Neural progenitor cell (in vitro differentiated cells): Measurements from ENCODE around the gene POR. TPM values are rescaled to one million over a fixed set of nuclear protein-coding genes. Genes with fewer than 3 reads are reported as not detected.

Source experiments
- DNase-seq: peaks from one replicate; pipeline ENCODE4 v3.0.0-alpha.2; 2016; ENCODE audit warnings: low spot score
- H2AFZ ChIP-seq: fragments of 200-600 bp; sonication (generic); replicated peaks from 2 replicates; pipeline ENCODE4 v1.6.1; 2016; ENCODE audit warnings: antibody characterized with exemption
- H3F3A ChIP-seq: fragments of 200-600 bp; sonication (generic); 2 replicates; pipeline ENCODE4 v1.6.1; 2016; ENCODE audit warnings: antibody characterized with exemption, low read depth
- H3K27ac ChIP-seq: fragments of 200-600 bp; sonication (generic); 2 replicates; pipeline ENCODE4 v1.5.1; 2016; ENCODE audit warnings: mild to moderate bottlenecking
- H3K27me3 ChIP-seq: fragments of 200-600 bp; sonication (generic); 2 replicates; pipeline ENCODE4 v1.6.1; 2016; ENCODE audit warnings: mild to moderate bottlenecking, moderate library complexity
- H3K36me3 ChIP-seq: fragments of 200-600 bp; sonication (generic); 2 replicates; pipeline ENCODE4 v1.5.1; 2016
- H3K4me1 ChIP-seq: fragments of 200-600 bp; sonication (generic); 2 replicates; pipeline ENCODE4 v1.6.1; 2016; ENCODE audit warnings: mixed run types
- H3K4me2 ChIP-seq: fragments of 200-600 bp; sonication (generic); 2 replicates; pipeline ENCODE4 v1.6.1; 2016
- H3K4me3 ChIP-seq: fragments of 200-600 bp; sonication (generic); 2 replicates; pipeline ENCODE4 v1.5.1; 2016
- H3K79me2 ChIP-seq: fragments of 200-600 bp; sonication (generic); 2 replicates; pipeline ENCODE4 v1.6.1; 2016; ENCODE audit warnings: low read depth
- H3K9ac ChIP-seq: fragments of 200-600 bp; sonication (generic); 2 replicates; pipeline ENCODE4 v1.6.1; 2016
- H3K9me3 ChIP-seq: fragments of 200-600 bp; sonication (generic); 2 replicates; pipeline ENCODE4 v1.5.1; 2016; ENCODE audit warnings: low read depth
- H4K20me1 ChIP-seq: fragments of 200-600 bp; sonication (generic); 2 replicates; pipeline ENCODE4 v1.6.1; 2016; ENCODE audit warnings: low read depth
- H3K27ac Mint-ChIP-seq: 3 replicates; pipeline ENCODE4 v1.8.0; 2021; ENCODE audit warnings: mixed read lengths
- H3K27me3 Mint-ChIP-seq: 2 replicates; pipeline ENCODE4 v1.8.0; 2022; ENCODE audit warnings: low read depth, mild to moderate bottlenecking, inconsistent platforms, moderate library complexity, mixed read lengths; ENCODE audit not compliant: insufficient read depth
- H3K36me3 Mint-ChIP-seq: 3 replicates; pipeline ENCODE4 v1.8.0; 2021; ENCODE audit warnings: mixed read lengths
- H3K4me1 Mint-ChIP-seq: 3 replicates; pipeline ENCODE4 v1.8.0; 2021; ENCODE audit warnings: mixed read lengths
- H3K4me3 Mint-ChIP-seq: 3 replicates; pipeline ENCODE4 v1.8.0; 2021; ENCODE audit warnings: mild to moderate bottlenecking, moderate library complexity, mixed read lengths
- H3K9me3 Mint-ChIP-seq: 3 replicates; pipeline ENCODE4 v1.8.0; 2020; ENCODE audit warnings: mixed read lengths
- EZH2 ChIP-seq: fragments of 200-600 bp; sonication (generic); IDR thresholded peaks from 2 replicates; pipeline ENCODE4 v1.6.1; 2017; ENCODE audit warnings: antibody characterized with exemption, mild to moderate bottlenecking, moderate library complexity
- EZH2phosphoT487 ChIP-seq: fragments of 200-600 bp; sonication (generic); IDR thresholded peaks from 2 replicates; pipeline ENCODE4 v1.6.1; 2017; ENCODE audit warnings: antibody characterized with exemption
- total RNA-seq: library from RNA; depleted of rRNA; stranded (reverse); fragments of >200 nt; gene quantifications from 2 replicates; pipeline ENCODE4 v1.2.3, GENCODE V29; 2015; ENCODE audit warnings: low replicate concordance
- TF ChIP-seq, protein P1 (sequence below): fragments of 200-600 bp; sonication (generic); IDR thresholded peaks from 2 replicates; pipeline ENCODE4 v1.5.1; 2017; ENCODE audit warnings: antibody characterized with exemption, mild to moderate bottlenecking

Gene POR
- total RNA-seq, 1 donor from 2014 or later: 38.6 TPM

DNA sequence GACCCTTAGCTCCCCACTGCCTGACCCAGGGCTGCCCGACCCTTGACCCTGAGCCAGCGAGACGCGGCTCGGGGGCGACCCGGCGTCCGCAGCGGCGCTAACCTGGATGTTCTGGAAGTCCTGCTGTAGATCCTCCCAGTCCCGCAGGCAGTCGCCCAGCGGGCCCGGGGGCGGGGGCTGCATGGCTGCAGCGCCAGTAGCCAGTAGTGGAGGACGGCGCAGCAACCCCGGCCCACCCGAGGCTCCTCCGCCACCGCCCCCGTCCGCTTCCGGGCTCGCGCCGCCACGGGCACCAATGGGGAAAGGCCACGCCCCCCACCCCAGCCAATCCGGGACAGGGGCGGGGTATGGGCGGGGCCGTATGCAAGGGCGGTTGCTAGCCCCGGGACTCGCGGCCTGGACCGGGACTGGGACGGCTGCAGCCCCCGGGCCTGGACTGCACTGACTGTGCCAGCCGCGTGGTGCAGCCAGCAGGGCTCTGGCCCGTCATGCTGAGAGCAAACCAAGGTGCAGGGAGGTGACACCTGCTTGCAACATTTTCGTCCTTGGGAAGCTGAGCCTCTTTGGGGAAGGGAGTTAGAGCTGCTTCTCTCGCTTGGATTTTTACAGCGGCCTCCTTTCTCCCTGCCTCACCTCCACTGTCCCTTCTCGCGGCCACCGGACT lies 79.6 kb downstream of the POR start, which contains the start of gene TMEM120A:
Gene TMEM120A, minus strand, starts transcription at position 208 of the 664 bp plus-strand sequence. Its CDS starts 25 bp downstream, at position 183.
- Histone ChIP-seq H4K20me1 (peaks cover 6% of the 10 kb centered on the region), H3K27ac (peak within 1 kb of the TSS; percentile 35), H3K9ac (no peak within 1 kb of the TSS), H3K4me3 (peak within 1 kb of the TSS; percentile 68), H3K4me1 (peaks cover 22% of the 10 kb centered on the region), H3F3A (peaks cover 28% of the 10 kb centered on the region), H3K27me3 (no peaks in the 10 kb centered on the region), H3K9me3 (no peaks in the 10 kb centered on the region), H3K36me3 (no peaks in the 10 kb centered on the region), H3K79me2 (no peaks in the 10 kb centered on the region), H3K4me2 (peak within 1 kb of the TSS; percentile 92), H2AFZ (peak within 1 kb of the TSS; percentile 33)
- peaks cover 31% of the 10 kb centered on the region for H3K4me1 Mint-ChIP-seq
- DNase-seq: peak; percentile 98
- TF ChIP-seq, protein P1, sequence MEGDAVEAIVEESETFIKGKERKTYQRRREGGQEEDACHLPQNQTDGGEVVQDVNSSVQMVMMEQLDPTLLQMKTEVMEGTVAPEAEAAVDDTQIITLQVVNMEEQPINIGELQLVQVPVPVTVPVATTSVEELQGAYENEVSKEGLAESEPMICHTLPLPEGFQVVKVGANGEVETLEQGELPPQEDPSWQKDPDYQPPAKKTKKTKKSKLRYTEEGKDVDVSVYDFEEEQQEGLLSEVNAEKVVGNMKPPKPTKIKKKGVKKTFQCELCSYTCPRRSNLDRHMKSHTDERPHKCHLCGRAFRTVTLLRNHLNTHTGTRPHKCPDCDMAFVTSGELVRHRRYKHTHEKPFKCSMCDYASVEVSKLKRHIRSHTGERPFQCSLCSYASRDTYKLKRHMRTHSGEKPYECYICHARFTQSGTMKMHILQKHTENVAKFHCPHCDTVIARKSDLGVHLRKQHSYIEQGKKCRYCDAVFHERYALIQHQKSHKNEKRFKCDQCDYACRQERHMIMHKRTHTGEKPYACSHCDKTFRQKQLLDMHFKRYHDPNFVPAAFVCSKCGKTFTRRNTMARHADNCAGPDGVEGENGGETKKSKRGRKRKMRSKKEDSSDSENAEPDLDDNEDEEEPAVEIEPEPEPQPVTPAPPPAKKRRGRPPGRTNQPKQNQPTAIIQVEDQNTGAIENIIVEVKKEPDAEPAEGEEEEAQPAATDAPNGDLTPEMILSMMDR: peak; percentile 14
- no peak for TF ChIP-seq EZH2
- peaks cover 2% of the 10 kb centered on the region for H3K9me3 Mint-ChIP-seq
- peaks cover 19% of the 10 kb centered on the region for H3K27me3 Mint-ChIP-seq
- peak within 1 kb of the TSS; percentile 66 for H3K27ac Mint-ChIP-seq
- H3K36me3 Mint-ChIP-seq: peaks cover 27% of the 10 kb centered on the region
- H3K4me3 Mint-ChIP-seq: peak within 1 kb of the TSS; percentile 84

DNA sequence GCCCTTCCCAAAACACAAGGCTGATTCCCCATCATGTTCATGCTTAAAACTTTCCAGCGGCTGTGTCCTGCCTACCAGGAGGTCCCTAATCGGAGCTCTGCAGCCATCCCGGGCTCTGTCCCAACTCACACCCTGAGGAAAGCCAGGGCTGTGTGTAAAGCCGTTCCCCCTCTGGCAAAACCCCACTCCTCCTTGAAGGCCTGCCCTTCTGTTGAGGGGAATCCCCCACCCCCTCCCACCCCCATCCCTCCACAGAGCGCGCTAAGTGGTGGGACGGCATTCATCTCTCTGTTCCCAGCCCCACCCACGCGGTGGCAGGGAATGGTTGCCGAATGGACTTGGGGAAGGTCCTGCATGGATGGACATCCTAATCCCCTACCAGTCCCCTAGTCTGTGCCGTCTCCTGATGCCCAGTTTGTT lies 80.1 kb downstream of the POR start:
- H3K36me3 Mint-ChIP-seq: peaks cover 24% of the 10 kb centered on the region
- H3K27ac ChIP-seq: peak overlapping the region; percentile 35
- TF ChIP-seq, protein P1: no peak
- TF ChIP-seq EZH2: no peak
- no peak for TF ChIP-seq EZH2phosphoT487

DNA sequence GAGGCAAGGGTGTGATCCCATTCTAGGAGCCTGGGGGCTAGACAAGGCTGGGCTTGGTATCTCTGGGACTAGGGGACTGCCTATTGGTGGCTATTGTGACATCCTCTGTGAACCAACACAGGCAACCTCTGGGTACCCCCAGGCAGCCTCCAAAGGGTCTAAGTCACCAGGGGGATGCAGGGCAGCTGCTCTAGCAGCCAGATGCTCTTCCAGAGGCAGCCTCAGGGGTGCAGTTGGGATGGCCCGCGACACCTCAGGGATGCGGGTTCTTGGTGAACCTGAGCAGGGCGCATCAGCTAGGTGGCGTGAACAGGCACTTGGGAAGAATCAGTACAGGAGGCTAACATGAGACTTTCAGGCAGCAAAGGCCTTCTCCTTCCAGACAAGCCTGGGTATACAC lies 81.0 kb downstream of the POR start:
- peaks cover 6% of the 10 kb centered on the region for H4K20me1 ChIP-seq
- peaks cover 24% of the 10 kb centered on the region for H3K36me3 Mint-ChIP-seq
- peaks cover 25% of the 10 kb centered on the region for H3F3A ChIP-seq
- no peak overlapping the region for H2AFZ ChIP-seq
- peaks cover 16% of the 10 kb centered on the region for H3K4me1 ChIP-seq
- peak overlapping the region; percentile 72 for H3K4me3 Mint-ChIP-seq
- H3K27me3 Mint-ChIP-seq: peaks cover 8% of the 10 kb centered on the region
- H3K9ac ChIP-seq: no peak overlapping the region
- DNase-seq: no peak
- peaks cover 18% of the 10 kb centered on the region for H3K4me1 Mint-ChIP-seq
- H3K9me3 Mint-ChIP-seq: peaks cover 2% of the 10 kb centered on the region
- H3K79me2 ChIP-seq: no peaks in the 10 kb centered on the region
- no peaks in the 10 kb centered on the region for H3K27me3 ChIP-seq
- no peak overlapping the region for H3K4me2 ChIP-seq
- H3K36me3 ChIP-seq: no peaks in the 10 kb centered on the region
- H3K4me3 ChIP-seq: no peak overlapping the region
- H3K27ac Mint-ChIP-seq: no peak overlapping the region
- H3K9me3 ChIP-seq: no peaks in the 10 kb centered on the region
- H3K27ac ChIP-seq: no peak overlapping the region
- TF ChIP-seq, protein P1: no peak
- TF ChIP-seq EZH2 (no peak), EZH2phosphoT487 (no peak)

More for the DNA sequence above, 80.1 kb downstream of the POR start:
- H3K9me3 Mint-ChIP-seq: peaks cover 2% of the 10 kb centered on the region
- H3K4me3 Mint-ChIP-seq: peak overlapping the region; percentile 84
- peaks cover 26% of the 10 kb centered on the region for H3K4me1 Mint-ChIP-seq
- H3K27me3 Mint-ChIP-seq: peaks cover 15% of the 10 kb centered on the region
- peak overlapping the region; percentile 66 for H3K27ac Mint-ChIP-seq
- H3K4me3 ChIP-seq: peak overlapping the region; percentile 68
- no peaks in the 10 kb centered on the region for H3K27me3 ChIP-seq
- H3K36me3 ChIP-seq: no peaks in the 10 kb centered on the region
- H3K9ac ChIP-seq: no peak overlapping the region
- peak overlapping the region; percentile 92 for H3K4me2 ChIP-seq
- H3K4me1 ChIP-seq: peaks cover 21% of the 10 kb centered on the region
- DNase-seq: peak; percentile 21
- H3F3A ChIP-seq: peaks cover 25% of the 10 kb centered on the region
- H4K20me1 ChIP-seq: peaks cover 6% of the 10 kb centered on the region
- peak overlapping the region; percentile 33 for H2AFZ ChIP-seq
- no peaks in the 10 kb centered on the region for H3K9me3 ChIP-seq
- H3K79me2 ChIP-seq: no peaks in the 10 kb centered on the region
